Measurements from ENCODE around the gene CRYBA4.

The CRYBA4 gene

DNA sequence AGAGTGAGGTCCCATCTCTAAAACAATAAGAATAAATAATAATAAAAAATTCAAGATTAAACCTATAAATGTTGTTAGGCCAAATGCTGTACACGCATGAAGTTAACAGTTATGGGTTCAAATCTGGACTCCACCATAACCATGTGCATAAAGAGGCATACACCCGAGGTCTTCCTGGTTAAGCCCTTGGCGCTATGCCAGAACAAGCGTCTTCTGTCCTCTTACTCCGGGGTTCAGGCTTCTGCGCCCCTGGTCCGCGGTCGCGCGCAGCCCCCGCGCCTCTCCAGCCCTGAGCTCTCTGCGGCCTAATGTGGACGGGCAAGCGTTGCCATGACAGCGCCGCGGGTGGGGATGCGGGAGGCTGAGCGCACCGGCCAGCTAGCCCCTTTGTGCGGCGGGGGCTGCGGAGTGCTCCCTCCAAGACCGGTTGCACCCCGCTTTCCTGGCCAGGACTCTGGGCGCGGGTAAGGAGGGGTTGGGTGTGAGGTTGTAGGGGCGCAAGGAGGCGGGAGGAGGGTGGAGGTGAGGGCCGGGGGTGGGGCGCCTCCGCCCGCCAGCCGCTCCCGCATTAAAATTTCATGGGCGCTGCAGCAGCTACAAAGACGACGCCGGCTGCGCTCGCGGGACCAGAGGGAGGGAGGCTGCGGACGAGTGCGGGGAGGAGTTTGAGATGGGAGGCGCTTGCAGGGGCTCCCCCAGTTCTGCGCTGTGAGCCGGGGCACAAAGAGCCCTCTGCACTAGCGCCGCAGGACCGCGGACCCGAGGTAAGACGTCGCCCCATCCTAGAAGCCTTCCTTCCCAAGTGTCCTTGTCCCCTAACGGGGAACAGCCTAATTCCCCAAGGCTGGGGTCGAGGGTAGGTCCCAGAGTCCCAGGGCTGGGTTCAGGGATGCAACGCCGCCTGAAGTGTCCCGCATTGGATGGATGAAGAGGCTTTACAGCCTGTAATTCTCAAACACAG, 35.4 kb downstream of the CRYBA4 start, which contains the start of gene MIAT:
MIAT (plus strand) TSS at position 698 of the 961 bp plus-strand sequence.
- TF ChIP-seq ZFX (IDR thresholded peaks at IDR 0.05), result no peak
- no peak for TF ChIP-seq CTCF (conservative IDR thresholded peaks at IDR 0.05)
- H3K27ac ChIP-seq, result no peak within 1 kb of the TSS

- TF ChIP-seq ZFX (IDR thresholded peaks at IDR 0.05) (no peak), CTCF (conservative IDR thresholded peaks at IDR 0.05) (no peak)
- no peak overlapping the region for H3K27ac ChIP-seq
Observed at GRCh38 chr22:26658161-26658560, 36.4 kb downstream of the CRYBA4 start.

GRCh38 chr22:26658671-26659478, 37.1 kb downstream of the CRYBA4 start:
- TF ChIP-seq ZFX (IDR thresholded peaks at IDR 0.05), result no peak
- TF ChIP-seq CTCF (conservative IDR thresholded peaks at IDR 0.05), result no peak
- H3K27ac ChIP-seq, result no peak overlapping the region

DNA sequence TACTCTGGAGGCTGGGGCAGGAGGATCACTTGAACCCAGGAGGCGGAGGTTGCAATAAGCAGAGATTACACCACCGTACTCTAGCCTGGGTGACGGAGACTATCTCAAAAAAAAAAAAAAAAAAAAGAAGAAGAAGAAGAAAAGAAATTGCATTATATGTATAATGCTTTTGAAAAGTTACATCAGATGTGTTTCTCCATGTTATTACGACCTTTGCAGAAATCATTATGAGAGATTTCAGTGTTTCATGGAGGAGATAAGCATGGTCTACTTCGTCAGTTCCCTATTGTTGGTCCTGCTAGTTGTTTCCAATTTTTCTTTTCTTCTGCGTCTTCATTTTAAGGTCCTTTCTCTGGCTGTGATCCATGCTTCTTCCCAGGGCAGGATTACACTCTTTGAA, 38.6 kb downstream of the CRYBA4 start:
- no peak overlapping the region for H3K27ac ChIP-seq
- TF ChIP-seq CTCF (conservative IDR thresholded peaks at IDR 0.05) (no peak), ZFX (IDR thresholded peaks at IDR 0.05) (no peak)

DNA sequence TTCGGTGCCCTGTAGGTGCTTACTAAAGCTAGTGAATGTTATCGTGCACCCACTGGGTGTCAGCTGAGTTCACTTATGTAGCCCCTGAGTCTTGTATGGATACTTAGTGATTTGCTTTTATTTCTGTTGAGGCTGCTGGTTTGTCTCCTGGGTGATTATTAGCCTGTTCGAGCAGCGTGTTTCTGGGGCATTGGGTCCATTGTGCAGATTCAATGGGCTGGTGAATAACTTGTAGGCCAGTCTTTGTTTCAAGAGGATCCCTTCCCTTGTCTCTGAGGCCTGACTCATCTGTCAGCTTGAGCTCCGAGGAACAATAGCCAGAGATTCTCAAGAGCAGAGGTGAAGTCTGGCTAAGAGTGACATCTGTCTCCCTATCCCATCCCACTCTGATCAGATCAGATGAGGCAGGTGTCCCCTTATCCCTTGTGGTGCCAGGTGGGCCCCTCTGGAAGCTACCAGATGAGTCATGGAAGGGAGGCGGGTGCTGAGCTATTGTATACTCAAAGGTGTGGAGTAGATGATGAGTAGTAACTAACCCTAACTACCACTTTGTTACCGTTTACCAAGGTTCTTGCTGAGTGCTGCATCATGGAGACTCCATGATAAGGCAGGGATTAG, 39.3 kb downstream of the CRYBA4 start:
- TF ChIP-seq ZFX (IDR thresholded peaks at IDR 0.05), result no peak
- no peak for TF ChIP-seq CTCF (conservative IDR thresholded peaks at IDR 0.05)
- H3K27ac ChIP-seq, result no peak overlapping the region

GRCh38 chr22:26662160-26662559, 40.4 kb downstream of the CRYBA4 start:
- H3K27ac ChIP-seq, result no peak overlapping the region
- no peak for TF ChIP-seq ZFX (IDR thresholded peaks at IDR 0.05)
- TF ChIP-seq CTCF (conservative IDR thresholded peaks at IDR 0.05), result no peak
